ENCODE results near the gene SYNE2.
"Not testable (repeated sequence)": the region's sequence is repeated elsewhere in the genome, so short reads cannot be mapped to it uniquely, and the experiment has no call there.

Gene SYNE2

GRCh38 chr14:64037869-64038745 lies 185.3 kb downstream of the SYNE2 start:
- DNase-seq, result not testable (repeated sequence)

GRCh38 chr14:64038841-64039542 lies 186.2 kb downstream of the SYNE2 start:
- DNase-seq, result no peak

GRCh38 chr14:64040044-64040443 lies 187.2 kb downstream of the SYNE2 start:
- DNase-seq, result no peak

- DNase-seq, result not testable (repeated sequence)
Observed at GRCh38 chr14:64043296-64043695, 190.5 kb downstream of the SYNE2 start.

- DNase-seq, result no peak
Observed at GRCh38 chr14:64045091-64045490, 192.3 kb downstream of the SYNE2 start.

- DNase-seq, result no peak
Observed at GRCh38 chr14:64049616-64050381, 197.0 kb downstream of the SYNE2 start.

GRCh38 chr14:64053694-64054669 lies 201.2 kb downstream of the SYNE2 start:
- no peak for DNase-seq

- no peak for DNase-seq
Observed at GRCh38 chr14:64059454-64060198, 206.8 kb downstream of the SYNE2 start.

- DNase-seq, result no peak
Observed at GRCh38 chr14:64060199-64060545, 207.4 kb downstream of the SYNE2 start.

GRCh38 chr14:64060648-64061096 lies 207.9 kb downstream of the SYNE2 start:
- no peak for DNase-seq

GRCh38 chr14:64061115-64061514 lies 208.3 kb downstream of the SYNE2 start:
- DNase-seq, result no peak

- DNase-seq, result no peak
Observed at GRCh38 chr14:64061706-64062105, 208.9 kb downstream of the SYNE2 start.

GRCh38 chr14:64062381-64063115 lies 209.7 kb downstream of the SYNE2 start:
- no peak for DNase-seq

- DNase-seq, result no peak
Observed at GRCh38 chr14:64064447-64064846, 211.6 kb downstream of the SYNE2 start.

GRCh38 chr14:64069634-64070359 lies 217.0 kb downstream of the SYNE2 start:
- no peak for DNase-seq

GRCh38 chr14:64074961-64075612 lies 222.3 kb downstream of the SYNE2 start:
- DNase-seq, result no peak

- no peak for DNase-seq
Observed at GRCh38 chr14:64075613-64076005, 222.8 kb downstream of the SYNE2 start.

GRCh38 chr14:64080452-64080851 lies 227.6 kb downstream of the SYNE2 start:
- DNase-seq, result no peak

- DNase-seq, result no peak
Observed at GRCh38 chr14:64081174-64081746, 228.5 kb downstream of the SYNE2 start.
